ENCODE data around the gene PLXND1.
"Not testable (repeated sequence)": the region's sequence is repeated elsewhere in the genome, so short reads cannot be mapped to it uniquely, and the experiment has no call there.

PLXND1 gene

DNA sequence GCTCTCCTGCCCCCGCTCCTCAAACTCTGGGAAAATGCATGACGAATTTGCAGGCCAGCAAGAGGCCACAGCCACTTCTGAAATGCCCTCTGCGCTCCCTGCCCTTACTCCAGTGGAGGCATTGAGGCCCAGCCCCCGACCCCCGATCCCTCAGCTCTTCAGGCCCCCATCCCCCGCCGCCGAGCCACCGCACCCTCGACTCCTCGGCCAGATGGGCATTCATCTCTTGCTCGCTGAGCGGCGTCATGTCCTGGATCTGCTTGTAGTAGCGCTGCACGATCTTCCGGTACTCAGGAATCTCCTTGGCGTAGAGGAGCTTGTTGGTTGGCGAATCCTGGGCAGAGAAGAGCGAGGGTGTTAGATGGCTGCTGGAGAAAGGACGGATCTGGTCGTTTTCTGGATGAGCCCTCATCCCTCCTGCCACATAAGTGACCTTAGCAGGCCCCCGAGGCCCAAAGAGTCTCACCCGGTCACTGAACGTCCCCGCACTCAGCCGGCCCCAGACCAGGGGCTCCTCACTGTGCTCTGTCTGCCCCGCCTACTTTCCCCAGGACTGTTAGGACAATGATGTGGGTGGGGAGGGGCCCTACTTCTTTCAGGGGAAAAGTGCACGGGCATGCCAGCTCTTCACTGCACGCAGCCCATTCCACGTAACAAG lies 49.5 kb downstream of the PLXND1 start:
- CTCF ChIA-PET, result no interaction called here
- no peak overlapping the region for H3K4me3 Mint-ChIP-seq
- H3K4me1 Mint-ChIP-seq, result peaks cover 6% of the 10 kb centered on the region
- no peak overlapping the region for H3K27ac Mint-ChIP-seq
- DNase-seq, result no peak
- H3K27me3 Mint-ChIP-seq, result peaks cover 64% of the 10 kb centered on the region
- H3K9me3 Mint-ChIP-seq, result no peaks in the 10 kb centered on the region
- H3K36me3 Mint-ChIP-seq, result no peaks in the 10 kb centered on the region

GRCh38 chr3:129556358-129556695 lies 50.1 kb downstream of the PLXND1 start:
- CTCF ChIA-PET, result no interaction called here
- no peaks in the 10 kb centered on the region for H3K36me3 Mint-ChIP-seq
- no peaks in the 10 kb centered on the region for H3K9me3 Mint-ChIP-seq
- no peak overlapping the region for H3K27ac Mint-ChIP-seq
- DNase-seq, result no peak
- H3K27me3 Mint-ChIP-seq, result peaks cover 71% of the 10 kb centered on the region
- peaks cover 6% of the 10 kb centered on the region for H3K4me1 Mint-ChIP-seq
- H3K4me3 Mint-ChIP-seq, result no peak overlapping the region

DNA sequence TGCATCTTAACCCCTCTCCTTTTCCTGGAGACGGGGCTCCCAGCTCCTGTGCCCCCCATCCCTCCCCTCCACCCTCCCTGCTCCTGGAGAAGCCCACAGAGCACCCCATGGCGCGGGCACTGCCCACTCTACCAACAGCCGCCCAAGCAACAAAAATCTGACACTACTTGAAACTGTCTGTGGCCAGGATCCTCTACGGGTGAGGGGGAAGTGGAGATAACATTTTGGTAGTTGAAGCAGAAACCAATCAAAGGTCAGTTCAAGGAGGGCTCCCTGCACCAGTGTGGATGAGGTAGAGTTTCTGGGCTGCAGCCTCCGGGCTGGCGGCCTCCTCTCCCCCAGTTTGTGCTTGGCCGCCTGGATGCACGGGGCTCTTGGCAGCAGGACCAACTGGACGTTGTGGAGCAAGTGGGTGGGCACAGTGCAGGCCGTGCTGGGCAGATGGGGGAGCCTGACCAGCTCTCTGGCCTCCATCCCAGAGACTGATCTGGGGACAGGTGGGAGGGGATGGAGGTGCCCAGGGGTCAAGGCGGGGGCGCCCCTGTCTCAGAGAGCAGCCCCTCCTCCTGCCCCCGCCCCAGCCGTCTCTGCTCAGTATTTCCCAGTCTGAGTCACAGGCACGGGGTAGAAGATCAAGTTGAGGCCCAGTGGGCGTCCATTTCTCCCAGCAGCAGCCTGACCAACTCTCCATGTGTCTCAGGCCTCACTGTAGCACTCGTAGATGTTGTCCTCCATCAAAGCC lies 50.7 kb downstream of the PLXND1 start:
- Mint-ChIP-seq H3K4me1 (peaks cover 6% of the 10 kb centered on the region), H3K4me3 (no peak overlapping the region), H3K27ac (no peak overlapping the region), H3K36me3 (no peaks in the 10 kb centered on the region), H3K9me3 (no peaks in the 10 kb centered on the region), H3K27me3 (peaks cover 72% of the 10 kb centered on the region)
- CTCF ChIA-PET, result no interaction called here
- no peak for DNase-seq

- CTCF ChIA-PET, result no interaction called here
- Mint-ChIP-seq H3K9me3 (no peaks in the 10 kb centered on the region), H3K36me3 (no peaks in the 10 kb centered on the region), H3K4me1 (peaks cover 6% of the 10 kb centered on the region), H3K27me3 (peaks cover 72% of the 10 kb centered on the region), H3K4me3 (no peak overlapping the region), H3K27ac (no peak overlapping the region)
- no peak for DNase-seq
These were observed 51.3 kb downstream of the PLXND1 start for GRCh38 chr3:129555153-129555550.

DNA sequence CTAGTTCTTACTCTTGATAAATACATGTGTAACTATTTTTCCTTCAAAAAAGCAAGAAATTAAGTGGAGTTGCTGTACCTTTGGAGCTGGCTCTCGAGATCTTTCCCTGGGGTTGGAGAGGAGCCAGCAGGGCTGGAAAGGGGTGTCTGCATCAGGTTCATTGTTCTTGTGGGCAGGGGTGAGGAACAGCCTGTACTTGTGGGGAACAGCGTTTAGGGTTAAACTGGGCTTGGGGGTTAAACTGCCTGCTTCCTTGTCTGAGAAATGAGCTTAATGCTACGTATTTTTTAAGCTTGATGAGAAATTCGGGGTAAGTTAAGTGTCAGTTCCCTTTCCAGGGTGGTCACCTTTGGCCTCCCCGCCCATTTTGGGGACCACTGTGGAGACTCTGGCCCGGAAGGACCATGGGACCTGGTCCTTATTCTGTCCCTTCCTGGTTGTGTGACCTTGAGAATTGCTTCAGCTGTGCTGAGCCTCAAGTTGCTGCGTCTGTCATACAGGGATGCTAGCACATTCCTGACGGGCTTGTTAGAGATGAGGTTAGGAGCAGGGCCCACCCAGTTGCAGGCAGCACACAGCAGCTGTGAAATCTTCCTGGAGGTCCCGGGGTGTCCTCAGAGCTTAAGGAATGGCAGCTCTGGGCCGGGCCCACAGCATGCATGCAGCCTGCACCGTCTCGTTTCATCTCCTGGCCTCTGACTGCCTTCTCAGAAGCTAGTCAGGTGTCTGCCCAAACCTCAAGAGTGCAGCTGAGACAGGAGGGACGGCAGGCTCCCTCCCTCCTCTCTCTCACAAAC lies 51.9 kb downstream of the PLXND1 start:
- no peaks in the 10 kb centered on the region for H3K9me3 Mint-ChIP-seq
- H3K4me1 Mint-ChIP-seq, result peaks cover 6% of the 10 kb centered on the region
- H3K4me3 Mint-ChIP-seq, result no peak overlapping the region
- H3K27ac Mint-ChIP-seq, result no peak overlapping the region
- no peaks in the 10 kb centered on the region for H3K36me3 Mint-ChIP-seq
- peaks cover 72% of the 10 kb centered on the region for H3K27me3 Mint-ChIP-seq
- DNase-seq, result no peak
- CTCF ChIA-PET, result no interaction called here

- peaks cover 6% of the 10 kb centered on the region for H3K4me1 Mint-ChIP-seq
- H3K9me3 Mint-ChIP-seq, result no peaks in the 10 kb centered on the region
- peaks cover 73% of the 10 kb centered on the region for H3K27me3 Mint-ChIP-seq
- no peaks in the 10 kb centered on the region for H3K36me3 Mint-ChIP-seq
- CTCF ChIA-PET, result no interaction called here
- no peak overlapping the region for H3K4me3 Mint-ChIP-seq
- no peak overlapping the region for H3K27ac Mint-ChIP-seq
- no peak for DNase-seq
These were observed 52.8 kb downstream of the PLXND1 start for GRCh38 chr3:129553719-129554118.

DNA sequence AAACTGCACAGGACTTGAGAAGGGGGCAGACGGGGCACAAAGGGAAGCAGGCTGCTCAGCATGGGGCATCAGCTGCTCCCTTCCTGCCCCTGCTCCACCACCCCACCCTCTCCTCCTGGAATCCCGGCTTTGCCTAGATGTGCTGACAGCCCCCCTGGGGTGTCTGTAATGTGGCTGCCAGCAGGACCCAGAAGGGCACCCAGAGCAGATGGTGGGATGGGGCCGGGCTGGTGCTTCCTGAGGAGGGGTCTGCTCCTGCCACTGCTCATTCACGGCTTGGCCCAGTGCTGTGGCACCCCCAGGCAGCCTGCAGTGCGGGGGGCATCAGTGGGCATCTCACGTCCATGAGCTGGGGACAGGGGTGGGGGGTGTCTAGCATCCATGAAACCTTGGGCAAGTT lies 53.3 kb downstream of the PLXND1 start:
- DNase-seq, result no peak
- Mint-ChIP-seq H3K4me3 (no peak overlapping the region), H3K27me3 (peaks cover 72% of the 10 kb centered on the region), H3K4me1 (peaks cover 3% of the 10 kb centered on the region), H3K9me3 (no peaks in the 10 kb centered on the region), H3K27ac (no peak overlapping the region), H3K36me3 (no peaks in the 10 kb centered on the region)
- CTCF ChIA-PET, result interaction anchor here (1.4 kb wide), 1 partner anchor 170 kb away, joined by 4 read pairs; no protein-coding TSS in a partner anchor

GRCh38 chr3:129552287-129553050 lies 54.0 kb downstream of the PLXND1 start:
- Mint-ChIP-seq H3K27ac (no peak overlapping the region), H3K27me3 (peaks cover 65% of the 10 kb centered on the region), H3K4me1 (peaks cover 2% of the 10 kb centered on the region), H3K36me3 (no peaks in the 10 kb centered on the region), H3K4me3 (no peak overlapping the region), H3K9me3 (no peaks in the 10 kb centered on the region)
- CTCF ChIA-PET, result interaction anchor here (1.4 kb wide), 1 partner anchor 169 kb away, joined by 4 read pairs; no protein-coding TSS in a partner anchor
- DNase-seq, result no peak

GRCh38 chr3:129549805-129550204 lies 56.7 kb downstream of the PLXND1 start:
- no peak for DNase-seq
- Mint-ChIP-seq H3K27me3 (peaks cover 44% of the 10 kb centered on the region), H3K9me3 (no peaks in the 10 kb centered on the region), H3K4me3 (no peak overlapping the region), H3K36me3 (no peaks in the 10 kb centered on the region), H3K4me1 (peaks cover 2% of the 10 kb centered on the region), H3K27ac (no peak overlapping the region)
- CTCF ChIA-PET, result interaction anchor here (1.3 kb wide), 1 partner anchor 9 kb away, joined by 3 read pairs; no protein-coding TSS in a partner anchor

GRCh38 chr3:129549006-129549800 lies 57.3 kb downstream of the PLXND1 start:
- no peak overlapping the region for H3K27ac Mint-ChIP-seq
- H3K27me3 Mint-ChIP-seq, result peaks cover 38% of the 10 kb centered on the region
- H3K4me3 Mint-ChIP-seq, result no peak overlapping the region
- DNase-seq, result no peak
- no peaks in the 10 kb centered on the region for H3K36me3 Mint-ChIP-seq
- CTCF ChIA-PET, result interaction anchor here (1.3 kb wide), 1 partner anchor 10 kb away, joined by 3 read pairs; no protein-coding TSS in a partner anchor
- no peaks in the 10 kb centered on the region for H3K9me3 Mint-ChIP-seq
- H3K4me1 Mint-ChIP-seq, result peaks cover 2% of the 10 kb centered on the region

GRCh38 chr3:129548104-129548965 lies 58.1 kb downstream of the PLXND1 start:
- CTCF ChIA-PET, result no interaction called here
- DNase-seq, result no peak
- Mint-ChIP-seq H3K9me3 (no peaks in the 10 kb centered on the region), H3K4me1 (no peaks in the 10 kb centered on the region), H3K36me3 (no peaks in the 10 kb centered on the region), H3K27ac (no peak overlapping the region), H3K27me3 (peaks cover 30% of the 10 kb centered on the region), H3K4me3 (no peak overlapping the region)

DNA sequence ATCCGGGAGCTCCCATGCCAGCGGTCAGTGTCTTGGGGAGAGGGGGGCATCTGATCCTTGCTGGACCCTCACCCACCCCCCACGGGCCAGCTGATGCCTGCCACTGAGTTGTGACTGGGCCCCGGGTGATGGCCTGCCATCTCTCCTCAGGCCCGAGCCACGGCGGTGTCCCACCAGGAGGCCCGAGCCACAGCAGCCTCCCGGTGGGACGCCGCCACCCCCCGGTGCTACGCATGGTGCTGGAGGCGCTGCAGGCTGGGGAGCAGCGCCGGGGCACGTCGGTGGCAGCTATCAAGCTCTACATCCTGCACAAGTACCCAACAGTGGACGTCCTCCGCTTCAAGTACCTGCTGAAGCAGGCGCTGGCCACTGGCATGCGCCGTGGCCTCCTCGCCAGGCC lies 59.2 kb downstream of the PLXND1 start:
- H3K27ac Mint-ChIP-seq, result no peak overlapping the region

DNA sequence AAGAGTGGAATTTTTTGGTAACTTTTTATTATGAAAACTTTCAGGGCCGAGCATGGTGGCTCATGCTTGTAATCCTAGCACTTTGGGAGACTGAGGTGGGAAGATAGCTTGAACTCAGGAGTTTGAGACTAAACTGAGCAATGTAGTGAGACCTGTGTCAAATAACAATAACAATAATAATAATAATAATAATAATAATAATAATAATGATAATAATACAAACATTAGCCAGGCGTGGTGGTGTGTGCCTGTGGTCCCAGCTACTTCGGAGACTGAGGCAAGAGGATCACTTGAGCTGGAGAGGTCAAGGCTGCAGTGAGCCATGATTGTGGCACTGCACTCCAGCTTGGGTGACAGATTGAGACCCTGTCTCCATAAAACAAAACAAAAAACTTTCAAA lies 60.5 kb downstream of the PLXND1 start:
- not testable (repeated sequence) for H3K4me3 Mint-ChIP-seq, DNase-seq, H3K4me1 Mint-ChIP-seq, H3K27ac Mint-ChIP-seq, H3K9me3 Mint-ChIP-seq, H3K36me3 Mint-ChIP-seq
- H3K27me3 Mint-ChIP-seq, result peaks cover 12% of the 10 kb centered on the region
- CTCF ChIA-PET, result interaction anchor here (0.8 kb wide), 1 partner anchor 18 kb away, joined by 3 read pairs; no protein-coding TSS in a partner anchor

More for the DNA sequence above, 59.2 kb downstream of the PLXND1 start:
- H3K27me3 Mint-ChIP-seq, result peaks cover 20% of the 10 kb centered on the region
- no peaks in the 10 kb centered on the region for H3K36me3 Mint-ChIP-seq
- CTCF ChIA-PET, result no interaction called here
- H3K4me3 Mint-ChIP-seq, result no peak overlapping the region
- DNase-seq, result no peak
- H3K9me3 Mint-ChIP-seq, result no peaks in the 10 kb centered on the region
- H3K4me1 Mint-ChIP-seq, result no peaks in the 10 kb centered on the region
